Epithelial cell of prostate (primary cell): Measurements from ENCODE around the gene SLC4A2.
A peak's percentile ranks its signal among the peaks of the same experiment; 100 is the strongest.

Source experiments
- DNase-seq: peaks from one replicate; pipeline ENCODE4 v3.0.0-alpha.2; 2011; ENCODE audit warnings: low read depth, low spot score
- H3K27ac ChIP-seq: fragments of 450-650 bp; 2 replicates; pipeline ENCODE4 v1.5.1; 2017; ENCODE audit warnings: mild to moderate bottlenecking

The SLC4A2 gene

DNA sequence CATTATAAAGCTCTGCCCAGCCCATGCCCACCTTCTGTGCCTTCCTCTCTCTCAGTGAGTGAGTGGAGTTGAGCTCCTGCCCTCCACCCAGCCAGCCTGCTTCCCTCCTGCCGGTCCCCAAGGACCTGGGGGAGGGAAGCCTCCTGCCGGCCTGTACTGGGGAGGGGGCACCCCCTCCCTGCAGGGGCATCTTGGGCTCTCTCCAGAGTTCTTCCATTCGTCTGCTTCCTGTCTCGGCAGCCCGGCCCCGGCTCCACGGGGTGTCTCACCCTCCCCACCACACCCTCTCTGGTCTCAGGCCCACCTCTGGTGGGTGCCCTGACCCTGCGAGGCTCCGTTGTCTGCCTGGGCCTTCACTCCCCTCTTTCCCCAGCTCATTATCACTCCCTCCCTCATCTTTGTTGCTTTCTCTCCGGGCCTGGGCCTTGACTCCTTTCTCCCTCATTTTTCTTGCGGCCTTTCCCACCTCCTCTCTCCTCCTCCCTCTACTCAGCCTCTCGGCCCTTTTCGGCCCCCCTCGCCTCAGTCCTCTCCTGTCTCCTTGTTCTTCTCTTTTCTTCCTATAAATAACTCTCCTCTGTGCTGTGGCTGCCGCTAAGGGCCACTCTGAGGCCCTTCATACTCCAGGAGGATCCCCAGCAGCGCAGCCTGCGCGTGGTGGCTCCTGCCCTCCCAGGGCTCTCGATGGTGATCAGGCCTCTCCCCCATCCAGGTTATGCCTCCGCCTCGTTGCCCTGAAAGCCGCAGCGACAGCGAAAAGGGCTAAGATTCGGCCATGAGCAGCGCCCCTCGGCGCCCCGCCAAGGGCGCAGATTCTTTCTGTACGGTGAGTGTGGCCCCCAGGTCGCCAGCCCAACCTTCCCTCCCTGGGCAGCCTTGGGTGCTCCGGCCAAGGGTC, 2.1 kb downstream of the SLC4A2 start:
- DNase-seq, result no peak
- no peak overlapping the region for H3K27ac ChIP-seq

DNA sequence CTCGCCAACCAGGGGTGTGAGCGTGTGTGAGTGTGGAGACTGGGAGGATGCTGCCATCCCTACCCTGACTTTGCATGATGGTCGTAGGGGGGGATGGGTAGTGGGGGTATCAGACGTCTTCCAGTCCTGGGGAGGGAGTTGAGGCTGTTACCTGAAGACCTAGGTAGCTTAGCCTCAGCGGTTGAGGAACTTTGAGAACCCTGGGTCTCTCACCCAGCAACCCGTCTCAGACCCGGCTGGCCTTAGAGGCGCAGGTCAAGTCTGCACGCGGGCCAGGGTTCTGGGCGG, 2.7 kb downstream of the SLC4A2 start:
- DNase-seq, result no peak
- H3K27ac ChIP-seq, result no peak overlapping the region

- H3K27ac ChIP-seq, result peak overlapping the region; percentile 41
- DNase-seq, result no peak
These were observed 3.2 kb downstream of the SLC4A2 start for GRCh38 chr7:151062399-151063211.

GRCh38 chr7:151063212-151063561, 3.8 kb downstream of the SLC4A2 start:
- no peak for DNase-seq
- H3K27ac ChIP-seq, result peak overlapping the region; percentile 41

- no peak for DNase-seq
- no peak overlapping the region for H3K27ac ChIP-seq
These were observed 5.1 kb downstream of the SLC4A2 start for GRCh38 chr7:151064454-151064853.

GRCh38 chr7:151064993-151065392, 5.6 kb downstream of the SLC4A2 start:
- DNase-seq, result no peak
- no peak overlapping the region for H3K27ac ChIP-seq

- H3K27ac ChIP-seq, result no peak overlapping the region
- no peak for DNase-seq
These were observed 6.1 kb downstream of the SLC4A2 start for GRCh38 chr7:151065516-151065915.

DNA sequence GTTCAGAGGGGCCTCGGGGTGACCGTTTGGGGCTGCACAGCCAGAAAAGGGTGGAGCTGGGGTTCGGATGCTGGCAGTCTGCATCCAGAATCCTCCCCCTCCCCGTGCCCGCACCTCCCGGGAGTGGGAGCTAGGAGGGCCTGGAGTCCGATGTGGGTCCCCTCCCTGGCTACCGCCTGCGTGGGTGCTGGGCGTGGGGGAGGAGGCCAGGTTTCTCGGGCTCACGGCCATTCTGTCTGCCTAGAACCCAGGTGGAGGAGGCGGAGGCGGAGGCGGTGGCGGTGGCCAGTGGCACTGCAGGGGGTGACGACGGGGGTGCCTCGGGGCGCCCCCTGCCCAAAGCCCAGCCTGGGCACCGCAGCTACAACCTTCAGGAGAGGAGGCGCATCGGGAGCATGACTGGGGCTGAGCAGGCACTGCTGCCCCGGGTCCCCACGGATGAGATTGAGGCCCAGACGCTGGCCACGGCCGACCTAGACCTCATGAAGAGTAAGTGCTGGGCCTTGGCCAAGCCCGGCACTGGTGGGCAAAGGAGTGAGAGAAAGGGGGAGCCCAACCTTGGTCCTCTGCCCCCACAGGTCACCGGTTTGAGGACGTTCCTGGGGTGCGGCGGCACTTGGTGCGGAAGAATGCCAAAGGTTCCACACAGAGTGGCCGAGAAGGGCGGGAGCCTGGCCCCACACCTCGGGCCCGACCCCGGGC, 7.0 kb downstream of the SLC4A2 start:
- no peak for DNase-seq
- H3K27ac ChIP-seq, result no peak overlapping the region

- H3K27ac ChIP-seq, result no peak overlapping the region
- DNase-seq, result no peak
These were observed 8.8 kb downstream of the SLC4A2 start for GRCh38 chr7:151068069-151068773.

GRCh38 chr7:151069841-151070573, 10.6 kb downstream of the SLC4A2 start:
- no peak for DNase-seq
- no peak overlapping the region for H3K27ac ChIP-seq

DNA sequence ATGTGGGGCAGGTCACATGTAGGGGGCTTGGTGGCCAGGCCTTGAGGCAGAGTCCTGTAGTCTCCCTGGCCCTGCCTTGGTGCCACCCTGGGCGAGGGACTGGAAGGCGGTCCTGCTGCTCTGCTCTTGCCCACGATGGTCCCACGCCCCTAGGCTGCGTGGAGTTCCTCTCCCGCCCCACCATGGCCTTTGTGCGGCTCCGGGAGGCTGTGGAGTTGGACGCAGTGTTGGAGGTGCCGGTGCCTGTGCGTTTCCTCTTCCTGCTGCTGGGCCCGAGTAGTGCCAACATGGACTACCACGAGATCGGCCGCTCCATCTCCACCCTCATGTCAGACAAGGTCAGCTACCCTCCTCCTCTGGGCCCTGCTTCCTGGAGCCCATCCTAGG, 11.2 kb downstream of the SLC4A2 start:
- no peak overlapping the region for H3K27ac ChIP-seq
- DNase-seq, result no peak

- no peak overlapping the region for H3K27ac ChIP-seq
- no peak for DNase-seq
These were observed 11.9 kb downstream of the SLC4A2 start for GRCh38 chr7:151071032-151071866.

DNA sequence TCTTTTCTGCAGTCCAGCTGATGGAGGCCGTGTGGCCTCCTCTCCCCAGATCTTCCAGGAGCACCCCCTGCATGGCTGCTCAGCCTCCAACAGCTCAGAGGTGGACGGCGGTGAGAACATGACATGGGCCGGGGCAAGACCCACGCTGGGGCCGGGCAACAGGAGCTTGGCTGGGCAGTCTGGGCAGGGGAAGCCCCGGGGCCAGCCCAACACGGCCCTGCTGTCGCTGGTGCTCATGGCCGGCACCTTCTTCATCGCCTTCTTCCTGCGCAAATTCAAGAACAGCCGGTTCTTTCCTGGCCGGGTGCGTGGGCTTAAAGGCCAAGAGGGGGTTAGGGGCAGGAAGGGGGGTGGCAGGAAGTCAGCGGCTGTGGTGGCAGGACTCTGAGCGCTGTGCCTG, 14.6 kb downstream of the SLC4A2 start:
- H3K27ac ChIP-seq, result no peak overlapping the region
- DNase-seq, result no peak

DNA sequence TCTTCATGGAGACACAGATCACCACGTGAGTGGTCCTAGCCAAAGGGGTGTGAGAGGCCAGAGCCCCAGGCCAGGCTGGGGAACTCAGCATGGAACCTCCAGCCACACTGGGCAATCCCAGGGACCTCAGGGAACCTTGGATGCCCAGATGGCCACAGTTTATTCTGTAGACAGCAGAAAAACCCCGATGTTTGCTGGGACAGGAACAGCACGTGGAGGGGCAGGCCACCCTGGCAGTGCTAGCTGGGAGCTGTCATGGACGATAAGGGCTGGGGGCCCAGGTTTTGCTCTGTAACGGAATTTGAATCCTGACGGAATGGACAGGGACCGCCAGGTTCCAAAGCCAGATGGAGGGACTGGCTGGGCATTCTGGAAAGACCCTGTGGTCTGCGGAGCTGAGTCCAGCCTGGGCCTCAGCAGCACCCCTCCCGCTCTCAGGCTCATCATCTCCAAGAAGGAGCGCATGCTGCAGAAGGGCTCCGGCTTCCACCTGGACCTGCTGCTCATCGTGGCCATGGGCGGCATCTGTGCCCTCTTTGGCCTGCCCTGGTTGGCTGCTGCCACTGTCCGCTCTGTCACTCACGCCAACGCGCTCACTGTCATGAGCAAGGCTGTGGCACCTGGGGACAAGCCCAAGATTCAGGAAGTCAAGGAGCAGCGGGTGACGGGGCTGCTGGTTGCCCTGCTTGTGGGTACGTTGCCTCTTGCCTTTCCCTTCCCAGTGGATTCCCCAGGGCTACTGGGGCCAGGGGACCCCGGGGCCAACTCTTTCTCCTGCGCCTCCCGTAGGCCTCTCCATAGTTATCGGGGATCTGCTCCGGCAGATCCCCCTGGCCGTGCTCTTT, 15.7 kb downstream of the SLC4A2 start:
- H3K27ac ChIP-seq, result no peak overlapping the region
- DNase-seq, result no peak

DNA sequence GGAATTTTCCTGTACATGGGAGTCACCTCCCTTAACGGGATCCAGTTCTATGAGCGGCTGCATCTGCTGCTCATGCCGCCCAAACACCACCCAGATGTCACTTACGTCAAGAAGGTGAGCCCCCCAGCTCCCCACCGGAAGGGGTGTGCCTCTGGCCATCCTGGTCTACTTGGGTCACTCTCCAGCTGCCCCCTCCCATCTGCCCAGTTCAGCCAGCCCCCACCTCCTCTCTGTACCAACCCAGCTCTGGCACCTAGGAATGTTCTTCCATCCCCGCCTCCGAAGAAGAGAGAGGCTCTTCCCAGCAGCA, 16.2 kb downstream of the SLC4A2 start:
- no peak overlapping the region for H3K27ac ChIP-seq
- DNase-seq, result no peak

DNA sequence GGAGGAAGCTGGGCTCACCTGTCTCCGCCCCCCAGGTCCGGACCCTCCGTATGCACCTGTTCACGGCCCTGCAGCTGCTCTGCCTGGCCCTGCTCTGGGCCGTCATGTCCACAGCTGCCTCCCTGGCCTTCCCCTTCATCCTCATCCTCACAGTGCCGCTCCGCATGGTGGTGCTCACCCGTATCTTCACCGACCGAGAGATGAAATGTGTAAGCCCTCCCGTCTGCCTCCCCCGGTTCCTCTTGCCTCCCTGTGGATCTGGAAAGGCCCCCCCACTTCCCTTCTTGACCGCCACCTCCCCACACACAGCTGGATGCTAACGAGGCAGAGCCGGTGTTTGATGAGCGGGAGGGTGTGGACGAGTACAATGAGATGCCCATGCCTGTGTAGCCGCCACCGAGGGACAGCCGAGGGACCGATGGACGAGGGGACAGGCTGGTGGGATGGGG, 16.6 kb downstream of the SLC4A2 start:
- no peak for DNase-seq
- H3K27ac ChIP-seq, result no peak overlapping the region

- no peak for DNase-seq
- no peak overlapping the region for H3K27ac ChIP-seq
These were observed 17.7 kb downstream of the SLC4A2 start for GRCh38 chr7:151076863-151077704.
